Measurements from ENCODE around the gene KRTAP12-1.
"Not testable (repeated sequence)": the region's sequence is repeated elsewhere in the genome, so short reads cannot be mapped to it uniquely, and the experiment has no call there.

KRTAP12-1 gene

DNA sequence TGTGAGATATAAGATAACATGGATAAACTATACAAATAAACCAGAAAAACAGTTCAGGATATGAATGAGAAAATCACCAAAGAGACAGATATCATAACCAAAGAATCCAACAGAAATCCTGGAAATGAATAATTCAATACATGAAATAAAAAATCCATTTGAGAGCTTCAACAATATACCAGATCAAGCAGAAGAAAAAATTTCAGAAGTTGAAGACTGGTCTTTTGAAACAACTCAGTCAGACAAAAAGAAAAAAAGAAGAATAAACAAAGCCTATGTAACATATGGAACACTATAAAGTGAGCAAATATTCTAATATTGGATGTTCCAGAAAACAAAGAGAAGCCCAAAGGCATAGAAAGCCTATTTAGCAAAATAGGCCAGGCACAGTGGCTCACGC lies 10.1 kb downstream of the KRTAP12-1 start:
- TF ChIP-seq, protein P1, sequence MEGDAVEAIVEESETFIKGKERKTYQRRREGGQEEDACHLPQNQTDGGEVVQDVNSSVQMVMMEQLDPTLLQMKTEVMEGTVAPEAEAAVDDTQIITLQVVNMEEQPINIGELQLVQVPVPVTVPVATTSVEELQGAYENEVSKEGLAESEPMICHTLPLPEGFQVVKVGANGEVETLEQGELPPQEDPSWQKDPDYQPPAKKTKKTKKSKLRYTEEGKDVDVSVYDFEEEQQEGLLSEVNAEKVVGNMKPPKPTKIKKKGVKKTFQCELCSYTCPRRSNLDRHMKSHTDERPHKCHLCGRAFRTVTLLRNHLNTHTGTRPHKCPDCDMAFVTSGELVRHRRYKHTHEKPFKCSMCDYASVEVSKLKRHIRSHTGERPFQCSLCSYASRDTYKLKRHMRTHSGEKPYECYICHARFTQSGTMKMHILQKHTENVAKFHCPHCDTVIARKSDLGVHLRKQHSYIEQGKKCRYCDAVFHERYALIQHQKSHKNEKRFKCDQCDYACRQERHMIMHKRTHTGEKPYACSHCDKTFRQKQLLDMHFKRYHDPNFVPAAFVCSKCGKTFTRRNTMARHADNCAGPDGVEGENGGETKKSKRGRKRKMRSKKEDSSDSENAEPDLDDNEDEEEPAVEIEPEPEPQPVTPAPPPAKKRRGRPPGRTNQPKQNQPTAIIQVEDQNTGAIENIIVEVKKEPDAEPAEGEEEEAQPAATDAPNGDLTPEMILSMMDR (IDR thresholded peaks at IDR 0.05; ENCODE audit: low read depth, low read length): no peak
- DNase-seq (ENCODE audit: extremely low read depth, low read depth): no peak

DNA sequence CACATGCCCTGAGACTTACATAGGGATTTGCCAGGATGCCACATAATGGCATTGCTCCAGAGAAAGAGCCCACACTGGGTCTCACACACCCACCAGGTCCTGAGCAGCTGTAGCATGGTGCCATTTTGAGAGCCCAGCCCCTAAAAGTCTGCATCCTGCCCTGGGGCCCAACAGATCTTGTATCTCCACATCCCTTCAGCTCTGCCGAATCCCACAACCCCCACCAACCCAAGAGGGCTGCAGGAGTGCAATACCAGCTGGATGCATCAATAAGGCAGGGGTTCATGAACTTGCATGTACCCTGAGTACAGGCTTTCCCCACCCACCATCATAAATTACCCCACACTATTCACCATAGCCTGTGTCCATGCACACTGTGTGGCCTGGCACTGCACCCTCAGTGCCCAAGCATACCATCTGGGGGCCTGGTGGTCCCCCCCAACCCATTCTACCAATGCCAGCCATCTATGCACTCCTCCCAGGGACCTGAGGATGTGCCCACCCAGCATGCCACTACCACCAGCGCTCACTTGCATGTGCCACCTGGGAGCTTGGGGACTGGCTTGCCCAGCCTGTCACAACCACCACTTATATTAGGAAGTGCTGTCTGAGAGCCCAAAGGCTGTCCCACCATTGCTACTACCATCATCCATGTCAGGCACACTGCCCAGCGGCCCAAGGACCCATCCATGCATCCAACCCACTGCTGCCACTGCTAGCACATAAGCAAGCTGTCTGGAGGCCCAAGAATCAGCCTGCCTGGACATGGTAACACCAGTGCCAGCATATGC lies 11.1 kb downstream of the KRTAP12-1 start:
- TF ChIP-seq, protein P1 (IDR thresholded peaks at IDR 0.05; ENCODE audit: low read depth, low read length): no peak
- DNase-seq (ENCODE audit: extremely low read depth, low read depth): no peak

DNA sequence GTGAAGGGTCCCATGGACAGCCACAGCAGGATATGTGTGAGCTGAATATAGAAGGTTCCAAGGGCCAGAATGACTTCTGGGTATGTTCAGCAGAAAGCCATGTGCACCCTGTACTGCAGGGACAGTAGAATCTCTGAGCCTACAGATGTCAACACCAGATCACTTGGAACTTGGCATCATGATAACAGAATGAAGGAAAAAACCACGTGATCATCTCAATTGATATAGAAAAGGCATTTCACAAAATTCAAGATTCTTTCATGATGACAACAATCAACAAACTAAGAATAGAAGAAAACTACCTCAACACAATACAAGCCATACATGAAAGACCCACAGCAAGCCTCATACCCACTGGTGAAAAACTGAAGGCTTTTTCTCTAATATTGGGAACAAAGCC lies 14.4 kb downstream of the KRTAP12-1 start:
- no peak for DNase-seq (ENCODE audit: extremely low read depth, low read depth)
- TF ChIP-seq, protein P1 (IDR thresholded peaks at IDR 0.05; ENCODE audit: low read depth, low read length): no peak

GRCh38 chr21:44666401-44667320 lies 15.3 kb downstream of the KRTAP12-1 start, which contains the start of gene KRTAP12-2:
Gene KRTAP12-2, minus strand, starts transcription at chr21:44666927. Its CDS starts 41 bp downstream, at chr21:44666886.
- DNase-seq (ENCODE audit: extremely low read depth, low read depth): no peak
- TF ChIP-seq, protein P1 (IDR thresholded peaks at IDR 0.05; ENCODE audit: low read depth, low read length): no peak

GRCh38 chr21:44664691-44665090 lies 17.3 kb downstream of the KRTAP12-1 start:
- DNase-seq (ENCODE audit: extremely low read depth, low read depth): no peak
- TF ChIP-seq, protein P1 (IDR thresholded peaks at IDR 0.05; ENCODE audit: low read depth, low read length): no peak

DNA sequence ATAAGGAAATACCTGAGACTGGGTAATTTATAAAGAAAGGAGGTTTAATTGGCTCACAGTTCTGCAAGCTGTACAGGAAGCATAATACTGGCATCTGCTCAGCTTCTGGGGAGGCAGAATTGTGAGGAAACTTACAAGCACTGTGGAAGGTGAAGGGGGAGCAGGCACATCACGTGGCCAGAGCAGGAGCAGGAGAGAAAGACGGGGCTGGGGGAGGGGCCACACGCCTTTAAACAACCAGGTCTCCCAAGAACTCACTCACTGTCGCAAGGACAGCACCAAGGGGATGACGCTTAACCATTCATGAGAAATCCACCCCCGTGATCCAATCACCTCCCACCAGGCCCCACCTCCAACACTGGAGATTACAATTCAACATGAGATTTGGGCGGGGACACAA lies 20.4 kb downstream of the KRTAP12-1 start:
- not testable (repeated sequence) for DNase-seq (ENCODE audit: extremely low read depth, low read depth)

DNA sequence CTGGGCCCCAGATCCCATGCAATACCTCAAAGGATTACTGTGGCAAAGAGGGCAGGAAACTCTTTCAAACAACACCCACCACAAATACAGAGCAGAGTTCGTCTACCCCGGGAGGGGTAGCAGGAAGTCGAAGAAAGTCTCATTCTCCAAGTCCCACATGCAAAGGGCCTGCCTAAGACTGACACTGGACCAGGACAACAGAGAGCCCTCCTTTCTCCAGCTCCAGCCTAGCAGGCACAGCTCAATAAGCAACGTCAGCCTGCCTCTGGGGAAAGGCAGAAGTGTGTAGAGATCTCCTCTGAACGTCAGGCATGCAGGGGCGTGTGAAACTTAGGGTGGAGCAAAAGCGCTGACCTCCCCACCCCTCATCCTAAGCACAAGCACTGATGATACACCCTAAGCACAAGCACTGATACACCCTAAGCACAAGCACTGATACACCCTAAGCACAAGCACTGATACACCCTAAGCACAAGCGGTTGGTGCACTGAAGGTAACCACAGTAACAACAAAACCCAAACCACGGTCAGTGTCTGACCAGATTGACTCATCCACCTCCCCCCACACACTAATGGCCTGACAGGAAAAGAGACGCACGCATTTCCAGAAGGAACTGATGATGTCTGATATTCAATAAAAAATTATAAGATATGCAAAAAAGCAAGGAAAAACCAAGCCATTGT lies 22.9 kb downstream of the KRTAP12-1 start:
- no peak for DNase-seq (ENCODE audit: extremely low read depth, low read depth)
- TF ChIP-seq, protein P1 (IDR thresholded peaks at IDR 0.05; ENCODE audit: low read depth, low read length): no peak

Measured in AG09319 (cell line).